ENCODE data around the gene IRF7. TPM values are rescaled to one million over a fixed set of nuclear protein-coding genes. Genes with fewer than 3 reads are reported as not detected.

The IRF7 gene
- total RNA-seq, 2 experiments from 2014 or later: 120 to 136 TPM

- CTCF ChIA-PET: interaction anchor here (1.0 to 1.3 kb wide), 2 partner anchors 62 to 110 kb away, joined by 4 read pairs; no protein-coding TSS in a partner anchor
- ATAC-seq: no peak
- Mint-ChIP-seq H3K36me3 (ENCODE audit: low read depth) (peaks cover 25% of the 10 kb centered on the region), H3K9me3 (ENCODE audit: insufficient read depth) (no peaks in the 10 kb centered on the region), H3K27me3 (ENCODE audit: low read depth) (no peaks in the 10 kb centered on the region), H3K4me1 (ENCODE audit: low read depth) (peaks cover 30% of the 10 kb centered on the region), H3K27ac (peak overlapping the region; percentile 97), H3K4me3 (peak overlapping the region; percentile 95)
- DNase-seq: no peak
- POLR2A ChIA-PET: interaction anchor here (0.9 to 1.6 kb wide), 7 partner anchors 22 to 79 kb away, joined by 3 to 6 read pairs (median 3); partner anchors contain the start of genes DEAF1 and TMEM80
Observed at GRCh38 chr11:616320-617198, 809 bp upstream of the IRF7 start.

GRCh38 chr11:614623-615503 lies 887 bp downstream of the IRF7 start:
- Mint-ChIP-seq H3K4me3 (peak overlapping the region; percentile 95), H3K27me3 (ENCODE audit: low read depth) (no peaks in the 10 kb centered on the region), H3K9me3 (ENCODE audit: insufficient read depth) (no peaks in the 10 kb centered on the region), H3K4me1 (ENCODE audit: low read depth) (peaks cover 30% of the 10 kb centered on the region), H3K27ac (peak overlapping the region; percentile 97), H3K36me3 (ENCODE audit: low read depth) (peaks cover 35% of the 10 kb centered on the region)
- POLR2A ChIA-PET: interaction anchor here (0.7 to 3.7 kb wide), 14 partner anchors 9 to 378 kb away, joined by 3 to 27 read pairs (median 3); partner anchors contain the start of genes DEAF1, PHRF1 and TMEM80
- CTCF ChIA-PET: interaction anchor here (0.8 to 1.0 kb wide), 2 partner anchors 60 kb away, joined by 3 to 4 read pairs; no protein-coding TSS in a partner anchor
- ATAC-seq (peak; percentile 1), DNase-seq (peak; percentile 39)

GRCh38 chr11:614021-614622 lies 1.6 kb downstream of the IRF7 start:
- ChIA-PET POLR2A (interaction anchor here (0.8 to 3.7 kb wide), 8 partner anchors 10 to 297 kb away, joined by 3 to 27 read pairs (median 4); partner anchors contain the start of genes PHRF1 and RNH1), CTCF (interaction anchor here (0.8 to 2.7 kb wide), 2 partner anchors 59 kb away, joined by 3 to 15 read pairs; no protein-coding TSS in a partner anchor)
- no peak for DNase-seq
- Mint-ChIP-seq H3K27me3 (ENCODE audit: low read depth) (no peaks in the 10 kb centered on the region), H3K27ac (peak overlapping the region; percentile 90), H3K4me1 (ENCODE audit: low read depth) (peaks cover 30% of the 10 kb centered on the region), H3K36me3 (ENCODE audit: low read depth) (peaks cover 35% of the 10 kb centered on the region), H3K9me3 (ENCODE audit: insufficient read depth) (no peaks in the 10 kb centered on the region), H3K4me3 (peak overlapping the region; percentile 95)
- no peak for ATAC-seq

GRCh38 chr11:613369-613968 lies 2.3 kb downstream of the IRF7 start:
- Mint-ChIP-seq H3K9me3 (ENCODE audit: insufficient read depth) (no peaks in the 10 kb centered on the region), H3K36me3 (ENCODE audit: low read depth) (peaks cover 37% of the 10 kb centered on the region), H3K4me1 (ENCODE audit: low read depth) (peaks cover 30% of the 10 kb centered on the region), H3K4me3 (peak overlapping the region; percentile 95), H3K27ac (peak overlapping the region; percentile 90), H3K27me3 (ENCODE audit: low read depth) (no peaks in the 10 kb centered on the region)
- ChIA-PET CTCF (interaction anchor here (2.7 kb wide), 1 partner anchor 59 kb away, joined by 15 read pairs; no protein-coding TSS in a partner anchor), POLR2A (interaction anchor here (0.8 to 3.7 kb wide), 6 partner anchors 11 to 296 kb away, joined by 3 to 27 read pairs (median 4); partner anchors contain the start of genes PHRF1 and RNH1)
- DNase-seq: peak; percentile 89
- peak; percentile 18 for ATAC-seq

- H3K27ac Mint-ChIP-seq: peak overlapping the region; percentile 70
- no peaks in the 10 kb centered on the region for H3K9me3 Mint-ChIP-seq (ENCODE audit: insufficient read depth)
- H3K36me3 Mint-ChIP-seq (ENCODE audit: low read depth): peaks cover 41% of the 10 kb centered on the region
- POLR2A ChIA-PET: interaction anchor here (0.9 to 3.7 kb wide), 3 partner anchors 24 to 165 kb away, joined by 4 to 27 read pairs (median 4); no protein-coding TSS in a partner anchor
- CTCF ChIA-PET: interaction anchor here (2.7 kb wide), 1 partner anchor 58 kb away, joined by 15 read pairs; no protein-coding TSS in a partner anchor
- no peak for DNase-seq
- no peak for ATAC-seq
- H3K4me3 Mint-ChIP-seq: no peak overlapping the region
- H3K27me3 Mint-ChIP-seq (ENCODE audit: low read depth): no peaks in the 10 kb centered on the region
- H3K4me1 Mint-ChIP-seq (ENCODE audit: low read depth): peaks cover 30% of the 10 kb centered on the region
Observed at GRCh38 chr11:612961-613300, 2.8 kb downstream of the IRF7 start.

GRCh38 chr11:612201-612960 lies 3.4 kb downstream of the IRF7 start:
- Mint-ChIP-seq H3K9me3 (ENCODE audit: insufficient read depth) (no peaks in the 10 kb centered on the region), H3K27ac (peak overlapping the region; percentile 70), H3K27me3 (ENCODE audit: low read depth) (no peaks in the 10 kb centered on the region), H3K4me1 (ENCODE audit: low read depth) (peaks cover 30% of the 10 kb centered on the region), H3K36me3 (ENCODE audit: low read depth) (peaks cover 44% of the 10 kb centered on the region), H3K4me3 (peak overlapping the region; percentile 12)
- POLR2A ChIA-PET: interaction anchor here (0.7 to 3.7 kb wide), 6 partner anchors 16 to 69 kb away, joined by 3 to 27 read pairs (median 4); no protein-coding TSS in a partner anchor
- DNase-seq (peak; percentile 61), ATAC-seq (no peak)
- CTCF ChIA-PET: interaction anchor here (2.7 kb wide), 1 partner anchor 57 kb away, joined by 15 read pairs; no protein-coding TSS in a partner anchor

- no peaks in the 10 kb centered on the region for H3K9me3 Mint-ChIP-seq (ENCODE audit: insufficient read depth)
- H3K36me3 Mint-ChIP-seq (ENCODE audit: low read depth): peaks cover 52% of the 10 kb centered on the region
- ATAC-seq: no peak
- DNase-seq: no peak
- no peaks in the 10 kb centered on the region for H3K27me3 Mint-ChIP-seq (ENCODE audit: low read depth)
- no peak overlapping the region for H3K4me3 Mint-ChIP-seq
- ChIA-PET CTCF (interaction anchor here (2.7 kb wide), 1 partner anchor 56 kb away, joined by 15 read pairs; no protein-coding TSS in a partner anchor), POLR2A (interaction anchor here (0.7 to 3.7 kb wide), 4 partner anchors 23 to 70 kb away, joined by 3 to 27 read pairs (median 3); no protein-coding TSS in a partner anchor)
- peaks cover 23% of the 10 kb centered on the region for H3K4me1 Mint-ChIP-seq (ENCODE audit: low read depth)
- H3K27ac Mint-ChIP-seq: peak overlapping the region; percentile 70
Observed at GRCh38 chr11:611001-611996, 4.5 kb downstream of the IRF7 start.

GRCh38 chr11:610146-610801 lies 5.5 kb downstream of the IRF7 start:
- Mint-ChIP-seq H3K4me1 (ENCODE audit: low read depth) (peaks cover 18% of the 10 kb centered on the region), H3K27me3 (ENCODE audit: low read depth) (no peaks in the 10 kb centered on the region), H3K9me3 (ENCODE audit: insufficient read depth) (no peaks in the 10 kb centered on the region), H3K36me3 (ENCODE audit: low read depth) (peaks cover 52% of the 10 kb centered on the region), H3K4me3 (no peak overlapping the region), H3K27ac (no peak overlapping the region)
- POLR2A ChIA-PET: interaction anchor here (0.9 kb wide), 1 partner anchor 46 kb away, joined by 3 read pairs; no protein-coding TSS in a partner anchor
- CTCF ChIA-PET: no interaction called here
- ATAC-seq (no peak), DNase-seq (no peak)

GRCh38 chr11:609341-609811 lies 6.4 kb downstream of the IRF7 start:
- Mint-ChIP-seq H3K4me3 (no peak overlapping the region), H3K27ac (no peak overlapping the region), H3K27me3 (ENCODE audit: low read depth) (no peaks in the 10 kb centered on the region), H3K36me3 (ENCODE audit: low read depth) (peaks cover 51% of the 10 kb centered on the region), H3K4me1 (ENCODE audit: low read depth) (peaks cover 16% of the 10 kb centered on the region), H3K9me3 (ENCODE audit: insufficient read depth) (no peaks in the 10 kb centered on the region)
- CTCF ChIA-PET: no interaction called here
- ATAC-seq: no peak
- POLR2A ChIA-PET: no interaction called here
- no peak for DNase-seq
